ENCODE data around the gene CDKN2B. TPM values are rescaled to one million over a fixed set of nuclear protein-coding genes. Genes with fewer than 3 reads are reported as not detected.

CDKN2B gene
- total RNA-seq, 1 donor from 2014 or later, result 45.2 TPM

DNA sequence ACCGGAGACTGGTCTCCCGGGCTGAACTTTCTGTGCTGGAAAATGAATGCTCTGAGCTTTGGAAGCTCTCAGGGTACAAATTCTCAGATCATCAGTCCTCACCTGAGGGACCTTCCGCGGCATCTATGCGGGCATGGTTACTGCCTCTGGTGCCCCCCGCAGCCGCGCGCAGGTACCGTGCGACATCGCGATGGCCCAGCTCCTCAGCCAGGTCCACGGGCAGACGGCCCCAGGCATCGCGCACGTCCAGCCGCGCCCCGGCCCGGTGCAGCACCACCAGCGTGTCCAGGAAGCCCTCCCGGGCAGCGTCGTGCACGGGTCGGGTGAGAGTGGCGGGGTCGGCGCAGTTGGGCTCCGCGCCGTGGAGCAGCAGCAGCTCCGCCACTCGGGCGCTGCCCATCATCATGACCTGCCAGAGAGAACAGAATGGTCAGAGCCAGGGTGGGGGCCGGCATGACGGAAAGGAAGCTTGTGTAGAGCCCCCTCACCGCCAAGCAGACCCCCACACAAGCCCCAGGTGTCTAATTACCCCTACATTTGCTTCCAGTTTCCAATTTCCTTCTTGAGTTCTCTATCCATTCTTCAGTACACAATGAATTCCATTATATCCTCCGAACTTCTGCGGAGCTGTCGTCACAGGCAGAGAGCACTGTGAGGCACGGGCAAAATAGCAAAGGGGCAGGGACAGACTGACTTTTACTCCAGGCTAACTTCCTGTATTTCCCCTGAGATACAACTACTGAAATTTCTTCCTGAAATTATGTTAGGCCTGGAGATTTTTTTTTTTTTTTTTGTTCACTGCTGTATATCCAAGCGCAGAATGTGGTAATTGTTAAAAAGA lies 38.1 kb downstream of the CDKN2B start:
- H3K27ac Mint-ChIP-seq, result no peak overlapping the region
- H3K27me3 Mint-ChIP-seq (ENCODE audit: low read depth), result peaks cover 98% of the 10 kb centered on the region
- peaks cover 41% of the 10 kb centered on the region for H3K36me3 Mint-ChIP-seq
- H3K4me1 Mint-ChIP-seq, result peaks cover 28% of the 10 kb centered on the region
- H3K9me3 Mint-ChIP-seq, result no peaks in the 10 kb centered on the region
- no peak for DNase-seq (ENCODE audit: low spot score in 2 of 2, unreplicated experiment in 2 of 2)
- no peak overlapping the region for H3K4me3 Mint-ChIP-seq
- TF ChIP-seq, protein P1, sequence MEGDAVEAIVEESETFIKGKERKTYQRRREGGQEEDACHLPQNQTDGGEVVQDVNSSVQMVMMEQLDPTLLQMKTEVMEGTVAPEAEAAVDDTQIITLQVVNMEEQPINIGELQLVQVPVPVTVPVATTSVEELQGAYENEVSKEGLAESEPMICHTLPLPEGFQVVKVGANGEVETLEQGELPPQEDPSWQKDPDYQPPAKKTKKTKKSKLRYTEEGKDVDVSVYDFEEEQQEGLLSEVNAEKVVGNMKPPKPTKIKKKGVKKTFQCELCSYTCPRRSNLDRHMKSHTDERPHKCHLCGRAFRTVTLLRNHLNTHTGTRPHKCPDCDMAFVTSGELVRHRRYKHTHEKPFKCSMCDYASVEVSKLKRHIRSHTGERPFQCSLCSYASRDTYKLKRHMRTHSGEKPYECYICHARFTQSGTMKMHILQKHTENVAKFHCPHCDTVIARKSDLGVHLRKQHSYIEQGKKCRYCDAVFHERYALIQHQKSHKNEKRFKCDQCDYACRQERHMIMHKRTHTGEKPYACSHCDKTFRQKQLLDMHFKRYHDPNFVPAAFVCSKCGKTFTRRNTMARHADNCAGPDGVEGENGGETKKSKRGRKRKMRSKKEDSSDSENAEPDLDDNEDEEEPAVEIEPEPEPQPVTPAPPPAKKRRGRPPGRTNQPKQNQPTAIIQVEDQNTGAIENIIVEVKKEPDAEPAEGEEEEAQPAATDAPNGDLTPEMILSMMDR (IDR thresholded peaks at IDR 0.05; ENCODE audit: unreplicated experiment), result no peak

DNA sequence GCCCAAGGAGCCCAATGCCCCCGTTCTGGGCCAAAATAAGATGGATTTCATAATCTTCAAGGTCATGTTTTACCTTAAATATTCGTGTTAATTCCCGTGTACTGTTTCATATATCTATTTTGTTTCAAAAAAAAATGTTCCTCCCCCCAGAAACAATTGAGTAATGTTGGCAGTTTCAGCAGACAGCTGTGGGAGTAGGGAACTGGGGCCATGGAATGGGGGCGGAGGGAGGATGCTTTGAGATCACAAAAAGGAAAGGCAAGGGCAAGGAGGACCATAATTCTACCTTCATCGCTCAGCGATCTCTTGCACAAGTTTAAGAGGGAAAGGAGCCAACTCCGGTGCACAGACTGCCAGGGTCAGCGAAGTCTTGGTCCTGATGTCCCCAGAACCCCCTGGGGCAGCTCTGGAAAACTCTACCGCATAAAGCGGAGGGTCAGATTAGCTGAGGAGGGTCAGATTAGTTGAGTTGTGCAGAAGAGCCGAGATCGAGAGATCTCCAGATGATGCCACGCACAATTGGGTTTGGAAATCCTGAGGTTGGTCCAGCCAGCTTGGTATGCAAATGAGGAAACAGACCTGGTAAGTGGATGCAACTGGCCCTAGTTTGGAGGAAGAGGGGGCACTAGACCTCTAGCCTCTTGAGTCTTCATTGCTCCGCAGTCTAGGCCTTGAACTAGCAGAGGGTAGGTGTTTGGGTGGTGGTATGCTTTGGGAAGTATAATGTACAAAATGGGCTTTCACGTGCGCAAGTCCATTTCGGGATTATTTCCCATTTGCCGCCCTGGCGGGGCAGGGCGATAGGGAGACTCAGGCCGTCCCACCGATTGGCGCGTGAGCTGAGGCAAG lies 38.9 kb downstream of the CDKN2B start:
- TF ChIP-seq, protein P1 (IDR thresholded peaks at IDR 0.05; ENCODE audit: unreplicated experiment), result no peak
- H3K27me3 Mint-ChIP-seq (ENCODE audit: low read depth), result peaks cover 98% of the 10 kb centered on the region
- peaks cover 41% of the 10 kb centered on the region for H3K36me3 Mint-ChIP-seq
- H3K27ac Mint-ChIP-seq, result no peak overlapping the region
- peaks cover 31% of the 10 kb centered on the region for H3K4me1 Mint-ChIP-seq
- no peaks in the 10 kb centered on the region for H3K9me3 Mint-ChIP-seq
- DNase-seq (ENCODE audit: low spot score in 2 of 2, unreplicated experiment in 2 of 2), result no peak
- no peak overlapping the region for H3K4me3 Mint-ChIP-seq

- H3K27ac Mint-ChIP-seq, result no peak overlapping the region
- TF ChIP-seq, protein P1 (IDR thresholded peaks at IDR 0.05; ENCODE audit: unreplicated experiment), result no peak
- H3K4me3 Mint-ChIP-seq, result no peak overlapping the region
- peaks cover 24% of the 10 kb centered on the region for H3K4me1 Mint-ChIP-seq
- peaks cover 98% of the 10 kb centered on the region for H3K27me3 Mint-ChIP-seq (ENCODE audit: low read depth)
- H3K36me3 Mint-ChIP-seq, result peaks cover 41% of the 10 kb centered on the region
- no peak for DNase-seq (ENCODE audit: low spot score in 2 of 2, unreplicated experiment in 2 of 2)
- no peaks in the 10 kb centered on the region for H3K9me3 Mint-ChIP-seq
Measured at GRCh38 chr9:21969011-21969940, 39.8 kb downstream of the CDKN2B start.

DNA sequence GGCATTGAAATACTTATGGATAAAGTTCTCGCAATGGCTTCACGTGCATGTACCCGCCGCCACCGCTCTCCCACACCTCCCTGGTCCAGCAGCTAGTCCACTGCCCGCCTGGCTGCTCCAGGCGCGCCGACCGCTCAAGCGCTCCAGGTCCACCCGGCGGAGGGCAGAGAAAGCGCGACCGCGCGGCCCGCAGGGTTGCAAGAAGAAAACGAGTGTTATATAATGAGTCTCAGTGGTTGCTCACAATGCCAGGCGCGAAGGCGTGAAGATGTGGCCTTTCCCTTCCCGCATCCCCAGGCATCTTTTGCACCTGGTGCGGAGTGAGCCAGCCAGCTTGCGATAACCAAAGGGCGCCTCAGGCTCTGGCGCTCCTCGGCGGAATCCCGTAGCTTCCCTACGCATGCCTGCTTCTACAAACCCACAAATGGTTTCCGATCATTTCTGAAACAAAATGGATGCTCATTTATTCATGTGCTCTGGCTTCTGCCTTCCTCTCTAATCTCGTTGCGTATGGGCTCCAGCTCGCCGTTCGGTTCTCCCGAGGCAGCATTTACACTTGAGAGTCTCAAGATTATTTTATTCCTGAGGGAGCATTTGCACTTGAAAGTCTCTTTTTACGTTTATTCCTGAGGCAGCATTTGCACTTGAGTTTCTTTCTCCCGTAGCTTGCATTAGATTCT lies 40.6 kb downstream of the CDKN2B start:
- H3K27ac Mint-ChIP-seq, result no peak overlapping the region
- peaks cover 20% of the 10 kb centered on the region for H3K4me1 Mint-ChIP-seq
- peaks cover 98% of the 10 kb centered on the region for H3K27me3 Mint-ChIP-seq (ENCODE audit: low read depth)
- peak overlapping the region; percentile 49 for H3K4me3 Mint-ChIP-seq
- peaks cover 44% of the 10 kb centered on the region for H3K36me3 Mint-ChIP-seq
- DNase-seq (ENCODE audit: low spot score in 2 of 2, unreplicated experiment in 2 of 2), result no peak
- TF ChIP-seq, protein P1 (IDR thresholded peaks at IDR 0.05; ENCODE audit: unreplicated experiment), result no peak
- H3K9me3 Mint-ChIP-seq, result peaks cover 4% of the 10 kb centered on the region

DNA sequence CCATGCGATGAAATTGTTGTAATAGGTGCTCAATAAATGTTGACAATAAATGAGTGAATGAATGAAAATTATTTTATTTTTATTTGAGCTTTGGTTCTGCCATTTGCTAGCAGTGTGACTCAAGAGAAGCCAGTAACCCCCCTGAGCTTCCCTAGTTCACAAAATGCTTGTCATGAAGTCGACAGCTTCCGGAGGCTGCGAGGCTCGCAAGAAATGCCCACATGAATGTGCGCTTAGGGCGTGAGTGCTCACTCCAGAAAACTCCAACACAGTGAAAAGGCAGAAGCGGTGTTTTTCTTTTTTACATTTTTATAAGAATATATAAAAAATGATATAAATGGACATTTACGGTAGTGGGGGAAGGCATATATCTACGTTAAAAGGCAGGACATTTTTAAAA lies 41.4 kb downstream of the CDKN2B start:
- peaks cover 99% of the 10 kb centered on the region for H3K27me3 Mint-ChIP-seq (ENCODE audit: low read depth)
- no peak overlapping the region for H3K27ac Mint-ChIP-seq
- no peak overlapping the region for H3K4me3 Mint-ChIP-seq
- no peak for DNase-seq (ENCODE audit: low spot score in 2 of 2, unreplicated experiment in 2 of 2)
- peaks cover 46% of the 10 kb centered on the region for H3K36me3 Mint-ChIP-seq
- TF ChIP-seq, protein P1 (IDR thresholded peaks at IDR 0.05; ENCODE audit: unreplicated experiment), result no peak
- peaks cover 12% of the 10 kb centered on the region for H3K9me3 Mint-ChIP-seq
- H3K4me1 Mint-ChIP-seq, result peaks cover 17% of the 10 kb centered on the region

All from mesothelial cell of epicardium (in vitro differentiated cells).